OCI-LY1 (cell line): Measurements from ENCODE around the gene MLLT6.

Experiments used
- H2AFZ ChIP-seq: fragments of 200-600 bp; sonication (generic), shearing (Covaris generic); 2 replicates; pipeline ENCODE4 v1.6.0; 2014; ENCODE audit warnings: antibody characterized with exemption, mild to moderate bottlenecking, low read length
- H3F3A ChIP-seq: fragments of 200-600 bp; sonication (generic), shearing (Covaris generic); 2 replicates; pipeline ENCODE4 v1.6.0; 2014; ENCODE audit warnings: mild to moderate bottlenecking, antibody characterized with exemption, low read length, moderate library complexity; ENCODE audit not compliant: insufficient read depth
- H3K27ac ChIP-seq: fragments of 200-600 bp; sonication (generic); 2 replicates; pipeline ENCODE4 v1.5.1; 2014; ENCODE audit warnings: low read length, mixed run types, mild to moderate bottlenecking, low read depth; ENCODE audit not compliant: poor library complexity, severe bottlenecking
- H3K27me3 ChIP-seq: fragments of 200-600 bp; sonication (generic); 2 replicates; pipeline ENCODE4 v1.6.0; 2014; ENCODE audit warnings: antibody characterized with exemption, mild to moderate bottlenecking, low read length, moderate library complexity; ENCODE audit not compliant: insufficient read depth
- H3K36me3 ChIP-seq: fragments of 200-600 bp; sonication (generic); 2 replicates; pipeline ENCODE4 v1.6.1; 2014; ENCODE audit warnings: mild to moderate bottlenecking, antibody characterized with exemption, low read length, moderate library complexity, mixed read lengths; ENCODE audit not compliant: insufficient read depth
- H3K4me1 ChIP-seq: fragments of 200-600 bp; sonication (generic); 2 replicates; pipeline ENCODE4 v1.5.1; 2014; ENCODE audit warnings: mild to moderate bottlenecking, low read length, moderate library complexity; ENCODE audit not compliant: insufficient read depth, severe bottlenecking
- H3K4me2 ChIP-seq: fragments of 200-600 bp; sonication (generic), shearing (Covaris generic); 2 replicates; pipeline ENCODE4 v1.6.1; 2014; ENCODE audit warnings: low read length
- H3K4me3 ChIP-seq: fragments of 200-600 bp; sonication (generic); 2 replicates; pipeline ENCODE4 v1.5.1; 2014; ENCODE audit warnings: low read length, low read depth, mild to moderate bottlenecking, mixed read lengths; ENCODE audit not compliant: poor library complexity, severe bottlenecking
- H3K79me2 ChIP-seq: fragments of 200-600 bp; shearing (Covaris generic); 2 replicates; pipeline ENCODE4 v1.6.1; 2016; ENCODE audit warnings: mixed run types, low read length, mixed read lengths; ENCODE audit not compliant: insufficient read depth
- H3K9ac ChIP-seq: fragments of 200-600 bp; sonication (generic), shearing (Covaris generic); 2 replicates; pipeline ENCODE4 v1.6.1; 2014; ENCODE audit warnings: mild to moderate bottlenecking, low read length, mixed read lengths
- H3K9me2 ChIP-seq: fragments of 200-600 bp; sonication (generic), shearing (Covaris generic); 2 replicates; pipeline ENCODE4 v1.6.1; 2014; ENCODE audit warnings: low read depth, mild to moderate bottlenecking, low read length, mixed read lengths
- H3K9me3 ChIP-seq: fragments of 200-600 bp; shearing (Covaris generic); 2 replicates; pipeline ENCODE4 v1.6.1; 2014; ENCODE audit warnings: low read length, mixed read lengths
- H4K20me1 ChIP-seq: fragments of 200-600 bp; sonication (generic), shearing (Covaris generic); 2 replicates; pipeline ENCODE4 v1.6.0; 2016; ENCODE audit warnings: mild to moderate bottlenecking, low read length; ENCODE audit not compliant: insufficient read depth
- CTCF ChIP-seq: fragments of 200-600 bp; sonication (generic), shearing (Covaris generic); IDR thresholded peaks from 2 replicates; pipeline ENCODE4 v1.5.1; 2017; ENCODE audit warnings: mild to moderate bottlenecking, antibody characterized with exemption, low read length, moderate library complexity, mixed read lengths
- EZH2 ChIP-seq: fragments of 200-600 bp; sonication (generic), shearing (Covaris generic); IDR thresholded peaks from 2 replicates; pipeline ENCODE4 v1.8.0; 2017; ENCODE audit warnings: borderline replicate concordance, mixed run types, mild to moderate bottlenecking, antibody characterized with exemption, low read length, moderate library complexity, mixed read lengths

The MLLT6 gene

GRCh38 chr17:38704606-38705522 lies at the start of gene MLLT6:
Gene MLLT6, plus strand, starts transcription at chr17:38705273. Its CDS starts 360 bp downstream, at chr17:38705633.
- Histone ChIP-seq H3K27ac (peak within 1 kb of the TSS; percentile 90), H4K20me1 (no peaks in the 10 kb centered on the region), H3K9me2 (no peaks in the 10 kb centered on the region), H3K27me3 (peaks cover 4% of the 10 kb centered on the region; the same call in 1 of the 2 replicates), H3F3A (peaks cover 7% of the 10 kb centered on the region; the same call in 1 of the 2 replicates), H3K9me3 (no peaks in the 10 kb centered on the region), H3K4me3 (peak within 1 kb of the TSS; percentile 95), H3K4me2 (peak within 1 kb of the TSS; percentile 94), H3K36me3 (peaks cover 23% of the 10 kb centered on the region), H3K4me1 (peaks cover 39% of the 10 kb centered on the region), H2AFZ (no peak within 1 kb of the TSS), H3K79me2 (0 out of 2 replicates have a peak, but pooled peaks cover 4% of the 10 kb centered on the region), H3K9ac (peak within 1 kb of the TSS; percentile 93)
- TF ChIP-seq CTCF: no peak

GRCh38 chr17:38656959-38657823 lies 47.9 kb upstream of the MLLT6 start:
- H3K9me3 ChIP-seq: no peaks in the 10 kb centered on the region
- H3K4me3 ChIP-seq: peak overlapping the region; percentile 60
- H4K20me1 ChIP-seq: no peaks in the 10 kb centered on the region
- H3K4me2 ChIP-seq: peak overlapping the region; percentile 78
- H3K79me2 ChIP-seq: no peaks in the 10 kb centered on the region
- peak overlapping the region; percentile 59 for H3K9ac ChIP-seq
- H2AFZ ChIP-seq: peak overlapping the region; percentile 48
- no peaks in the 10 kb centered on the region for H3K27me3 ChIP-seq
- H3K4me1 ChIP-seq: peaks cover 25% of the 10 kb centered on the region
- no peaks in the 10 kb centered on the region for H3K36me3 ChIP-seq
- no peaks in the 10 kb centered on the region for H3F3A ChIP-seq
- no peaks in the 10 kb centered on the region for H3K9me2 ChIP-seq
- no peak for TF ChIP-seq EZH2
- no peak for TF ChIP-seq CTCF
- H3K27ac ChIP-seq: no peak overlapping the region

GRCh38 chr17:38657824-38658740 lies 47.0 kb upstream of the MLLT6 start:
- peaks cover 25% of the 10 kb centered on the region for H3K4me1 ChIP-seq
- H3K36me3 ChIP-seq: no peaks in the 10 kb centered on the region
- H3K27ac ChIP-seq: no peak overlapping the region
- no peak overlapping the region; the same call in 1 of the 2 replicates for H2AFZ ChIP-seq
- no peaks in the 10 kb centered on the region for H3F3A ChIP-seq
- H3K9me2 ChIP-seq: no peaks in the 10 kb centered on the region
- H3K4me3 ChIP-seq: peak overlapping the region; percentile 60
- H3K9ac ChIP-seq: no peak overlapping the region; the same call in 1 of the 2 replicates
- H3K79me2 ChIP-seq: no peaks in the 10 kb centered on the region
- no peaks in the 10 kb centered on the region for H3K27me3 ChIP-seq
- no peaks in the 10 kb centered on the region for H4K20me1 ChIP-seq
- no peak for TF ChIP-seq CTCF
- TF ChIP-seq EZH2: no peak
- H3K9me3 ChIP-seq: no peaks in the 10 kb centered on the region
- H3K4me2 ChIP-seq: peak overlapping the region; percentile 78; the same call in 1 of the 2 replicates
